Activated CD8-positive, alpha-beta T cell treated with anti-CD3 and anti-CD28 coated beads for 36 hours (primary cell): Measurements from ENCODE around the gene CTDSPL2. TPM values are rescaled to one million over a fixed set of nuclear protein-coding genes. Genes with fewer than 3 reads are reported as not detected.
A peak's percentile ranks its signal among the peaks of the same experiment; 100 is the strongest.

ENCODE experiments used
- ATAC-seq: fragments of 200-7000 bp; cut with Tn5 transposase; one replicate; pipeline ENCODE4 v1.10.0; 2021; ENCODE audit warnings: mild to moderate bottlenecking, moderate library complexity
- CTCF ChIA-PET: fragments of 350-600 bp; sonication (Branson Sonifier 250); formaldehyde crosslinking; loops from one replicate; lab custom pipeline; 2021; ENCODE audit warnings: antibody characterized with exemption; lab: Charles Lee
- POLR2A ChIA-PET: fragments of 350-600 bp; sonication (Branson Sonifier 250); formaldehyde crosslinking; loops from one replicate; lab custom pipeline; 2021; ENCODE audit warnings: antibody characterized with exemption; lab: Charles Lee
- DNase-seq: peaks from one replicate; pipeline ENCODE4 v3.0.0-alpha.2; 2020
- H3K27ac Mint-ChIP-seq: one replicate; pipeline ENCODE4 v1.8.0; 2021; ENCODE audit warnings: mild to moderate bottlenecking, mixed read lengths
- H3K27me3 Mint-ChIP-seq: one replicate; pipeline ENCODE4 v1.8.0; 2021; ENCODE audit warnings: mixed read lengths
- H3K36me3 Mint-ChIP-seq: one replicate; pipeline ENCODE4 v1.8.0; 2021; ENCODE audit warnings: low read depth, mixed read lengths
- H3K4me1 Mint-ChIP-seq: one replicate; pipeline ENCODE4 v1.8.0; 2021; ENCODE audit warnings: low read depth, mixed read lengths
- H3K4me3 Mint-ChIP-seq: one replicate; pipeline ENCODE4 v1.8.0; 2021; ENCODE audit warnings: mild to moderate bottlenecking, moderate library complexity, mixed read lengths
- H3K9me3 Mint-ChIP-seq: one replicate; pipeline ENCODE4 v1.8.0; 2021; ENCODE audit warnings: mixed read lengths
- intact Hi-C: fragments of 100-400 bp; cut with micrococcal nuclease; formaldehyde crosslinking; loops from one replicate; pipeline ENCODE4 v1.10.0; 2022
- total RNA-seq, 2 experiments: library from RNA; stranded (reverse); gene quantifications; one replicate each; pipeline ENCODE4 v1.2.3, GENCODE V29; 2021
- TF ChIP-seq, protein P1 (sequence below): fragments of 200-600 bp; IDR thresholded peaks from one replicate; pipeline ENCODE4 v1.8.0; 2022; ENCODE audit warnings: antibody characterized with exemption, mild to moderate bottlenecking

CTDSPL2 gene
- total RNA-seq, 2 experiments from 2014 or later: 74.3 to 75.1 TPM

DNA sequence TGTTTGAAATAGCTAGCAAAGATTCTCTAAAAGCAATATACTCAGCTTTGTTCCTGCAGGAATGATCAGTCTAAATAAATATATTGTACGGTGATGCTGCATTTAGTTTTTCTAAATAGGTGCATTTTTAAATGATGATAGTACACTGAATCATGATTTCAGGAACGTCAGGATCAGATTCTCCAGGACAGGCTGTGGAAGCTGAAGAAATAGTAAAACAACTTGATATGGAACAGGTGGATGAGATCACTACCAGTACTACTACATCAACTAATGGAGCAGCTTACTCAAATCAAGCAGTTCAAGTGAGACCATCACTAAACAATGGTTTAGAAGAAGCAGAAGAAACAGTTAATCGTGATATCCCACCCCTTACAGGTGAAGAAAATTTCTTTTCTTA, 63.2 kb downstream of the CTDSPL2 start:
- H3K27me3 Mint-ChIP-seq: no peaks in the 10 kb centered on the region
- peaks cover 44% of the 10 kb centered on the region for H3K36me3 Mint-ChIP-seq
- ChIA-PET CTCF (interaction anchor here (1.2 to 3.0 kb wide), 3 partner anchors 11 to 13 kb away, joined by 5 to 16 read pairs (median 6); no protein-coding TSS in a partner anchor), POLR2A (no interaction called here)
- H3K27ac Mint-ChIP-seq: no peak overlapping the region
- no peaks in the 10 kb centered on the region for H3K9me3 Mint-ChIP-seq
- intact Hi-C loops: no loop called here
- H3K4me1 Mint-ChIP-seq: peaks cover 31% of the 10 kb centered on the region
- no peak for DNase-seq
- ATAC-seq: no peak
- TF ChIP-seq, protein P1, sequence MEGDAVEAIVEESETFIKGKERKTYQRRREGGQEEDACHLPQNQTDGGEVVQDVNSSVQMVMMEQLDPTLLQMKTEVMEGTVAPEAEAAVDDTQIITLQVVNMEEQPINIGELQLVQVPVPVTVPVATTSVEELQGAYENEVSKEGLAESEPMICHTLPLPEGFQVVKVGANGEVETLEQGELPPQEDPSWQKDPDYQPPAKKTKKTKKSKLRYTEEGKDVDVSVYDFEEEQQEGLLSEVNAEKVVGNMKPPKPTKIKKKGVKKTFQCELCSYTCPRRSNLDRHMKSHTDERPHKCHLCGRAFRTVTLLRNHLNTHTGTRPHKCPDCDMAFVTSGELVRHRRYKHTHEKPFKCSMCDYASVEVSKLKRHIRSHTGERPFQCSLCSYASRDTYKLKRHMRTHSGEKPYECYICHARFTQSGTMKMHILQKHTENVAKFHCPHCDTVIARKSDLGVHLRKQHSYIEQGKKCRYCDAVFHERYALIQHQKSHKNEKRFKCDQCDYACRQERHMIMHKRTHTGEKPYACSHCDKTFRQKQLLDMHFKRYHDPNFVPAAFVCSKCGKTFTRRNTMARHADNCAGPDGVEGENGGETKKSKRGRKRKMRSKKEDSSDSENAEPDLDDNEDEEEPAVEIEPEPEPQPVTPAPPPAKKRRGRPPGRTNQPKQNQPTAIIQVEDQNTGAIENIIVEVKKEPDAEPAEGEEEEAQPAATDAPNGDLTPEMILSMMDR: no peak
- H3K4me3 Mint-ChIP-seq: no peak overlapping the region

- H3K36me3 Mint-ChIP-seq: peaks cover 41% of the 10 kb centered on the region
- CTCF ChIA-PET: interaction anchor here (1.1 kb wide), 1 partner anchor 23 kb away, joined by 3 read pairs; no protein-coding TSS in a partner anchor
- TF ChIP-seq, protein P1: no peak
Measured at GRCh38 chr15:44492040-44492439, 64.6 kb downstream of the CTDSPL2 start.

DNA sequence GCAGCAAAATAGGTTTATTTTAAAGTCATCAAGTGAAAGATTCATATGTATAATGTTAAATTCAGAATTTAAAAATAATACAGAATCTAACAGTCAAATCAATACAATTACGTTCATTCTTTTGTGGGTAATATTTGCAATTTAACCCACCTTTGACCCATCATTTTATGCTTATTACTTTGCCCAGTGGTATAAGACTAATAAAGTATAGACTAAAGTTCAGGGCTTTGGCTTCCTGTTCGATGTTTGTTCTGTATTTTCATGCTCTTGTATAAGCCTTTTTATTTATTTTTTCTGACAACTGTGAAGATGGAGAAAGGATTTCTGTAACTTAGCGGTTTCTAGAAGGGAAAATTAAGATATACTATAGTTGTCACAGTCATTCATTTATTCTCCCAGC, 65.2 kb downstream of the CTDSPL2 start:
- intact Hi-C loops: no loop called here
- DNase-seq (no peak), ATAC-seq (no peak)
- TF ChIP-seq, protein P1: no peak
- Mint-ChIP-seq H3K27me3 (no peaks in the 10 kb centered on the region), H3K4me3 (no peak overlapping the region), H3K4me1 (peaks cover 22% of the 10 kb centered on the region), H3K27ac (peak overlapping the region; percentile 53), H3K9me3 (no peaks in the 10 kb centered on the region), H3K36me3 (peaks cover 35% of the 10 kb centered on the region)
- CTCF ChIA-PET: interaction anchor here (0.9 kb wide), 1 partner anchor 9 kb away, joined by 4 read pairs; no protein-coding TSS in a partner anchor
- POLR2A ChIA-PET: no interaction called here

More at GRCh38 chr15:44492040-44492439, 64.6 kb downstream of the CTDSPL2 start:
- ATAC-seq: no peak
- Mint-ChIP-seq H3K27me3 (no peaks in the 10 kb centered on the region), H3K9me3 (no peaks in the 10 kb centered on the region), H3K27ac (no peak overlapping the region), H3K4me3 (no peak overlapping the region), H3K4me1 (peaks cover 27% of the 10 kb centered on the region)
- intact Hi-C loops: no loop called here
- POLR2A ChIA-PET: no interaction called here
- no peak for DNase-seq

DNA sequence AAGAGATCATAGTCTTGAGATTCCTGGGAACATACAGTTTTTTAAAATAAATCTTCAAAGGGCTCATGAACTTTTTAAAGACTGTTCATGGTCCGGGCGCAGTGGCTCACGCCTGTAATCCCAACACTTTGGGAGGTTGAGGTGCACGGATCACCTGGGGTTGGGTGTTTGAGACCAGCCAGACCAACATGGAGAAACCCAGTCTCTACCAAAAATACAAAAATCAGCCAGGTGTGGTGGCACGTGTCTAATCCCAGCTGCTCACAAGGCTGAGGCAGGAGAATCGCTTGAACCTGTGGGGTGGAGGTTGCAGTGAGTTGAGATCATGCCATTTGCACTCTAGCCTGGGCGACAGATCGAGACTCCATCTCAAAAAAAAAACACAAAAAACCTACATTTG, 68.1 kb downstream of the CTDSPL2 start:
- Mint-ChIP-seq H3K9me3 (no peaks in the 10 kb centered on the region), H3K4me3 (no peak overlapping the region), H3K36me3 (peaks cover 27% of the 10 kb centered on the region), H3K27me3 (no peaks in the 10 kb centered on the region), H3K27ac (no peak overlapping the region), H3K4me1 (peaks cover 12% of the 10 kb centered on the region)
- intact Hi-C loops: no loop called here
- TF ChIP-seq, protein P1: no peak
- ATAC-seq (no peak), DNase-seq (no peak)
- ChIA-PET POLR2A (no interaction called here), CTCF (no interaction called here)

DNA sequence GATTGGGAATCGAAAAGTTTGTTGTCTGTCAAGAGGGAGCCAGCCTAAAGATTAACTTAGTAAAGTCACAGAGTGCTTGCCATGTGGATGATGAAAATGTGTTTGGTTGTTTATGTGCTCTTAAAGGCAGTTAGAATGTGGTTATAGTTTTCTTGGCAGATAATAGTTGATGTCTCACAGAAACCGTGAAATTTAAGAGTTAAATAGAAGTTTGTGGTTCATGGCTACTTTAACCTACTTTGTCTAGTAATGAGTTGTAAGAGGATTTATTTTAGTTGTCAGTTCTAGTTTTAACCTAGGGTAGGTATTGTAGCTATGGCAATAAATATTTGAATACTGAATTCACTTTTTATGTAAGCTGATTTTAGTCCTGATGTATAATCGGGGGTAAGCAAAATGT, 73.1 kb downstream of the CTDSPL2 start:
- Mint-ChIP-seq H3K36me3 (peaks cover 22% of the 10 kb centered on the region), H3K4me3 (no peak overlapping the region), H3K27ac (peak overlapping the region; percentile 44), H3K4me1 (peaks cover 22% of the 10 kb centered on the region), H3K9me3 (no peaks in the 10 kb centered on the region), H3K27me3 (no peaks in the 10 kb centered on the region)
- intact Hi-C loops: no loop called here
- ChIA-PET CTCF (interaction anchor here (0.6 to 2.0 kb wide), 14 partner anchors 11 to 292 kb away, joined by 3 to 16 read pairs (median 5); partner anchors contain the start of genes CTDSPL2 and GOLM2), POLR2A (no interaction called here)
- no peak for DNase-seq
- peak; percentile 53 for ATAC-seq
- TF ChIP-seq, protein P1: no peak
